NK-92 (cell line): Measurements from ENCODE around the gene RAB3IP.
"Not testable (repeated sequence)": the region's sequence is repeated elsewhere in the genome, so short reads cannot be mapped to it uniquely, and the experiment has no call there.

Experiments
- DNase-seq: peaks from one replicate; lab custom pipeline; 2025; ENCODE audit not compliant: unreplicated experiment; lab: John Stamatoyannopoulos, UW

RAB3IP gene

DNA sequence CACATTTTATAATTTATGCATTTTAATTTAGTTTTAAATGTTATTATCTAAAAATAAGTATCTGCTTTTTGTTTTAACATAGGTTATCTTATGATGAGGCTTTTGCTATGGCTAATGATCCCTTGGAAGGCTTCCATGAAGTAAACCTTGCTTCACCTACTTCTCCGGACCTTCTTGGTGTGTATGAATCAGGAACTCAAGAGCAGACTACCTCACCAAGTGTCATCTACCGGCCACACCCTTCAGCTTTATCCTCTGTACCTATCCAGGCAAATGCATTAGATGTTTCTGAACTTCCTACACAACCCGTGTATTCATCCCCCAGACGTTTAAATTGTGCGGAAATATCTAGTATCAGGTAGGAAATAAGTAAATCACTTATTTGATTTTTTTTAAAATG, 16.6 kb downstream of the RAB3IP start:
- no peak for DNase-seq

GRCh38 chr12:69756088-69756755, 17.6 kb downstream of the RAB3IP start:
- no peak for DNase-seq

- DNase-seq: no peak
Observed at GRCh38 chr12:69758105-69758504, 19.4 kb downstream of the RAB3IP start.

DNA sequence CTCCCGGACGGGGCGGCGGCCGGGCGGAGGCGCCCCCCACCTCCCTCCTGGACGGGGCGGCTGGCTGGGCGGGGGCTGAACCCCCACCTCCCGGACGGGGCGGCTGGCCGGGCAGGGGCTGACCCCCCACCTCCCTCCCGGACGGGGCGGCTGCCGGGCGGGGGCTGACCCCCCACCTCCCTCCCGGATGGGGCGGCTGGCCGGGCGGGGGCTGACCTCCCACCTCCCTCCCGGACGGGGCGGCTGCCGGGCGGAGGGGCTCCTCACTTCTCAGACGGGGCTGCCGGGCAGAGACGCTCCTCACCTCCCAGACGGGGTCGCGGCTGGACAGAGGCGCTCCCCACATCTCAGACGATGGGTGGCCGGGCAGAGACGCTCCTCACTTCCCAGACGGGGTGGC, 20.9 kb downstream of the RAB3IP start:
- not testable (repeated sequence) for DNase-seq

- DNase-seq: no peak
Observed at GRCh38 chr12:69765515-69765914, 26.9 kb downstream of the RAB3IP start.

DNA sequence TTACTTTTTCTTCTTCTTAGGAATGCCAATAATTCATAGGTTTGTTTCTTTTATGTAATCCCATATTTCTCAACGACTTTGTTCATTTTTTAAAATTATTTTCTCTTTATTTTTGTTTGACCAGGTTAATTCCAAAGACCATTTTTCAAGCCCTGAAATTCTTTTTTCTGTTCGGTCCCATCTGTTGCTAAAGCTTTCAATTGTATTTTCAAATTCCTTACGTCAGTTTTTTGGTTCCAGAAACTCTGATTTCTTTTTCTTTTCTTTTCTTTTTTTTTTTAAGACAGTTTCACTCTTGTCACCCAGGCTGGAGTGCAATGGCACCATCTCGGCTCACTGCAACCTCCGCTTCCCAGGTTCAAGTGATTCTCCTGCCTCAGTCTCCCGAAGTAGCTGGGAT, 27.6 kb downstream of the RAB3IP start:
- no peak for DNase-seq

- DNase-seq: no peak
Observed at GRCh38 chr12:69779928-69780327, 41.3 kb downstream of the RAB3IP start.

DNA sequence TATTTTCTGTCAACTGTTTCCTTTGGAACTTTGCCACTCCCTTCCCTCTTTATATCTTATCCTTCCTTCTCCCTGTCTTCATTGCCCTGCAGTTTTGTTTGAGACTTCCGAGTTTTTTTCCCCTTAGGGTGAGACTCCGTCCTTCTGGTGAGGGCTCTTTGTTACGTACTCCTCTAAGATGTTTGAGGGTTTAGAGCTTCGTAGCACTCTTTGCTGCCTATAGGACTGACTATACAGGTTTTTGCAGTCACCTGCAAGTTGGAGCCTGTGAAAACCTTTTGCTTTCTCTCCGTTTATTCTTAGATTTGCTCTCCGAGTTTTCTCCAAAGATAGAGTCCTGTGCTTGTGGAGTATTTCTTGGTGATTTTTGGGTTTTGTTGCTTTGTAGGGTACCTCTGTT, 44.7 kb downstream of the RAB3IP start:
- DNase-seq: no peak

DNA sequence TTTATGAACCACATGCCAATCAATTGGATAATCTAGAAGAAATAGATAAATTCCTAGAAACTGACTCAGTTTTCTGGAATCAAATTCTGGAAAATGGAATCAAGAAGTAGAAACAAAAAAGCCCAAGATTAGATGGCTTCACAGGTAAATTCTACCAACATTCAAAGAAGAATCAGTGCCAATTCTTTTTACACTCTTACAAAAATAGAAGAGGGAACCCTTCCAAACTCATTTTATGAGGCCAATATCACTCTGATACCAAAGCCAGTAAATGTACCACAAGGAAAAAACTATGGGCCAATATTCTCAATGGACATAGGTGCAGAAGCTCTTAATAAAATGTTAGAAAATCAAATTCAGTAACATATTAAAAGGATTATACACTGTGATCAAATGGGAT, 50.7 kb downstream of the RAB3IP start:
- DNase-seq: no peak

GRCh38 chr12:69792533-69792932, 53.9 kb downstream of the RAB3IP start:
- no peak for DNase-seq

GRCh38 chr12:69807101-69807897, 68.6 kb downstream of the RAB3IP start:
- not testable (repeated sequence) for DNase-seq

DNA sequence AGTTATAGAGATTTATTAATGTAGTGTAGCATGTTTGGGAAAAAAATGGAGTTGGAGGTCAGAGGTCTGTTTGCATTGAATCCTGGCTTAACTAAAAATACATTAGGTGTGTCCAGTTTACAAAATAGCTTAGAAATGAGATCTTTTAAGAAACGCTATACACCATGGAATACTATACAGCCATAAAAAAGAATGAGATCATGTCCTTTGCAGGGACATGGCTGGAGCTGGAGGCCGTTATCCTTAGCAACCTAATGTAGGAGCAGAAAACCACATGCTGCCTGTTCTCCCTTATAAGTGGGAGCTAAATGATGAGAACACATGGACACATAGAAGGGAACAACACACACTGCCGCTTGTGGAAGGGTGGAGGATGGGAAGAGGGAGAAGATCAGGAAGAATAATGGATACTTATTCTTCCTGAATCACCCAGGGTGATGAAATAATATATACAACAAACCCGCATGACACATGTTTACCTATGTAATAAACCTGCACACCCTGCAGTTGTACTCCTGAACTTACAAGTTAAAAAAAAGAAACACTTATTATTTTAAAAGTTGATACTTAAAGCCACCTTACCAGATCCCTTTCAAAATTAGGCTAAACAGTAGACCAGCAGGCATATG, 72.3 kb downstream of the RAB3IP start:
- DNase-seq: no peak

- no peak for DNase-seq
Observed at GRCh38 chr12:69816082-69816481, 77.4 kb downstream of the RAB3IP start.

GRCh38 chr12:69821032-69821455, 82.4 kb downstream of the RAB3IP start:
- DNase-seq: no peak

- DNase-seq: no peak
Observed at GRCh38 chr12:69821456-69822159, 82.9 kb downstream of the RAB3IP start.

DNA sequence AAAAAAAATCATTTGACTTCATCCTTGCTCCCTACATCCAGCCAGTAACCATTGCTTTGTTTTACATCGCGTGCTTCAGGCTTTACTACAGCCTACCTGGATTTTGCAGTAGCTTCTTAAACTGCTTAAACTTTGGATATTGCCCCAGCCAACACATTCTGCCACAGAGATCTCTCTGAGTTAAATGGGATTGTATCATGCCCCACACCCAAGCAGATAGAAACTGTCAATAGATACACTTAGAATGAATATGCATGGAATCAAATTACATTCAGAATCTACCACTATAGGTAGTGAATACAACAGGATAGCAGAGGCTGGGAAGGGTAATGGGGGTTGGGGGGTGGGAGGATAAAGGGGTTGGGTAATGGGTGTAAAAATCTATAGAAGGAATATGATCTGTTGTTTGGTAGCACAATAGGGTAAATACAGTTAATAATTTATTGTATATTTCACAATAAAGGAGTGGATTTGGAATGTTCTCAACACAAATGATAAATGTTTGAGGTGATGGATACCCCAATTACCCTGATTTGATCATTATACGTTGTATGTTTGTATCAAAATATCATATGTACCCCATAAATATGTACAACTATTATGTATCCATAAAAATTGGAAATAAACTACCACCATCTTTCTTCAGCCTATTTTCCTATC, 83.7 kb downstream of the RAB3IP start:
- no peak for DNase-seq

GRCh38 chr12:69824028-69824427, 85.4 kb downstream of the RAB3IP start:
- DNase-seq: no peak

- DNase-seq: no peak
Observed at GRCh38 chr12:69824966-69825560, 86.4 kb downstream of the RAB3IP start, which contains the start of gene MYRFL. Gene MYRFL, plus strand, starts transcription at chr12:69825227. Its CDS starts 291 bp downstream, at chr12:69825518.

- no peak for DNase-seq
Observed at GRCh38 chr12:69828897-69829296, 90.2 kb downstream of the RAB3IP start.

DNA sequence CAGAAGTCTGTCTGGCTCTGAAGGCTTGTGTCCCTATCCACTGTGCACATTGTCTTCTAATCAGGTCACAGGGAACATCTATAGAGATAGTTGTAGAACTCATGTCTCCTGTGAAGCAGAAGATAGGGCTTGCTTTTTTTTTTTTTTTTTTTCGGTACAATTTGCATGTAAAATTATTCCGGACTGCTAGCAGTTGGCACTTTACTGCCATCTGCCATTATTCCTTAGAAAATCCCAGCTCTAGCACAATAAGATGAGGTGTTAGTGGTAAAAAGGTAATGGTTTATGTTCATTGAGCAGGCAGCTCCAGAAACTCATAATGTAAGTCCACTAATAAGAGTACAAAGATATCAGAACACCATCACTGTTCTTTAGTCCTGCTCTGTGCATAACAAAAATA, 95.0 kb downstream of the RAB3IP start:
- no peak for DNase-seq
